Esophagus squamous epithelium (tissue), 5 donors: Measurements from ENCODE around the gene ADAMTS8. TPM values are rescaled to one million over a fixed set of nuclear protein-coding genes. Genes with fewer than 3 reads are reported as not detected.

ENCODE experiments used
- DNase-seq: peaks from one replicate; lab custom pipeline; 2025; lab: John Stamatoyannopoulos, UW
- H3K27ac ChIP-seq, 4 donors: fragments of 200-600 bp; sonication (generic); one replicate each; pipeline ENCODE4 v1.5.1; 2016 to 2019; ENCODE audit warnings: mild to moderate bottlenecking in 1 of 4
- H3K27me3 ChIP-seq, 4 donors: fragments of 200-600 bp; sonication (generic); 1 replicate in 3 of 4; 2 replicates in 1 of 4; pipeline versions ENCODE4 v1.5.1 to v1.6.0; 2017 to 2021; ENCODE audit warnings: antibody characterized with exemption in 1 of 4
- H3K36me3 ChIP-seq, 3 donors: fragments of 200-600 bp; sonication (generic); one replicate each; pipeline ENCODE4 v1.5.1; 2016 to 2019
- H3K4me1 ChIP-seq, 3 donors: fragments of 200-600 bp; sonication (generic); one replicate each; pipeline ENCODE4 v1.5.1; 2017 to 2019
- H3K4me3 ChIP-seq, 4 donors: fragments of 200-600 bp; sonication (generic); 1 replicate in 3 of 4; 2 replicates in 1 of 4; pipeline ENCODE4 v1.5.1; 2016 to 2019; ENCODE audit warnings: mild to moderate bottlenecking in 2 of 4, moderate library complexity in 1 of 4
- H3K9me3 ChIP-seq, 3 donors: fragments of 200-600 bp; sonication (generic); one replicate each; pipeline ENCODE4 v1.5.1; 2016 to 2019
- POLR2A ChIP-seq, 4 donors: fragments of 450-650 bp; IDR thresholded peaks; one replicate each; pipeline ENCODE4 v1.6.1; 2017; ENCODE audit warnings: antibody characterized with exemption in 4 of 4, mild to moderate bottlenecking in 4 of 4, moderate library complexity in 3 of 4
- WGBS, 2 donors: methylation state at CpG; one replicate each; pipeline ENCODE4 v1.1.5; 2018; 5-methylcytosine and 5-hydroxymethylcytosine counted together
- intact Hi-C: fragments of 100-400 bp; cut with DNase I; formaldehyde crosslinking; loops from one replicate; pipeline ENCODE4 v1.15.0; 2022
- total RNA-seq, 4 donors: library from RNA; depleted of rRNA; stranded (reverse); fragments of >200 nt; gene quantifications; one replicate each; pipeline ENCODE4 v1.1.0, GENCODE V29; 2016
- TF ChIP-seq, protein P1 (sequence below), 6 experiments: fragments of 450-650 bp in 4 of 6; fragments of 200-600 bp in 2 of 6; sonication (generic) in 2 of 6; IDR thresholded peaks; one replicate each; pipeline ENCODE4 v1.5.1; 2016 to 2019; ENCODE audit warnings: antibody characterized with exemption in 6 of 6, mild to moderate bottlenecking in 4 of 6, moderate library complexity in 4 of 6
- donor health status: DM: yes; HTN: yes; CAD: no.

ADAMTS8 gene, protein sequence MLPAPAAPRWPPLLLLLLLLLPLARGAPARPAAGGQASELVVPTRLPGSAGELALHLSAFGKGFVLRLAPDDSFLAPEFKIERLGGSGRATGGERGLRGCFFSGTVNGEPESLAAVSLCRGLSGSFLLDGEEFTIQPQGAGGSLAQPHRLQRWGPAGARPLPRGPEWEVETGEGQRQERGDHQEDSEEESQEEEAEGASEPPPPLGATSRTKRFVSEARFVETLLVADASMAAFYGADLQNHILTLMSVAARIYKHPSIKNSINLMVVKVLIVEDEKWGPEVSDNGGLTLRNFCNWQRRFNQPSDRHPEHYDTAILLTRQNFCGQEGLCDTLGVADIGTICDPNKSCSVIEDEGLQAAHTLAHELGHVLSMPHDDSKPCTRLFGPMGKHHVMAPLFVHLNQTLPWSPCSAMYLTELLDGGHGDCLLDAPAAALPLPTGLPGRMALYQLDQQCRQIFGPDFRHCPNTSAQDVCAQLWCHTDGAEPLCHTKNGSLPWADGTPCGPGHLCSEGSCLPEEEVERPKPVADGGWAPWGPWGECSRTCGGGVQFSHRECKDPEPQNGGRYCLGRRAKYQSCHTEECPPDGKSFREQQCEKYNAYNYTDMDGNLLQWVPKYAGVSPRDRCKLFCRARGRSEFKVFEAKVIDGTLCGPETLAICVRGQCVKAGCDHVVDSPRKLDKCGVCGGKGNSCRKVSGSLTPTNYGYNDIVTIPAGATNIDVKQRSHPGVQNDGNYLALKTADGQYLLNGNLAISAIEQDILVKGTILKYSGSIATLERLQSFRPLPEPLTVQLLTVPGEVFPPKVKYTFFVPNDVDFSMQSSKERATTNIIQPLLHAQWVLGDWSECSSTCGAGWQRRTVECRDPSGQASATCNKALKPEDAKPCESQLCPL
- 1 to 10 TPM in 3 of 4 donors, under 1 TPM in 1; 0.83 to 8.8 (median 1.8) TPM for total RNA-seq

DNA sequence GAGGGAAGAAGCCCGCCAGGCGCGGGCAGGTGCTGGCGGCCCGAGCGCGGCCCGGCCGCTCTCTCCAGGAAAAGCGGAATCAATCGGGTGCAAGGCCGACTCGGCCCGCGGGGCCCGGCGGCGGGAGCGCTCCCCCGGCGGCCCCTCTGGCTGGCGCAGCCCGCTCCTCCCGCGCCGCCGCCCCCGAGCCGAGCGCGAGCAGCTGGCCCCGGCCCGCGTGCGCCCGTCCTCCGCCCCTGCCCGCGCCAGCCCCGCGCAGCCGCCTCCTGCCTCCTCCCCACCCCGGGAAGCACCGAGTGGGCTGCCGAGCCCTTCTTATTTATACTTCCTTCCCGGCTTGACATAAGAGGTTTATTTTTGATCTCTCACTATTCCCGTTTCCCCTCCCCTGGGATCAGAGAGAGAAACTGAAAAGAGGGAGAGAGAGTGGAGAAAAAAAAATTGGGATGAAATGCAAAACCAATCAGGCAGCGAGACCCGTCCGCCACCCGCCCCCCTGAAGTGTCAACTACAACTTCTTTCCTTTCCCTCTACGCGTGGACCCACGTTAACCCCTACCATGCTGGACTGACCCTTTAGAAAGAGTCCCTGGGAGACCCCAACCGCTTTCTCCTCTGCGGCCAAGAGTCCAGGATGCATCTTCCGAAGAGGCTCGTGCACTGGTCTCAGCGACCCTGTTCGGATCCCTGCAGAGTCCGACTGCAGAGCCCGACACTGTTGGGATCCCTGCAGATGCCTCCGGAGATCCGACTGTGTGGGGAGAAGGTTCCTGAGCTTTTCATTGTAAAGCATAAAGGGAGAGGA, at the start of gene ADAMTS8:
Gene ADAMTS8, minus strand, starts transcription at position 294 of the 804 bp plus-strand sequence. CDS start 323 bp downstream, outside the sequence.
- no peak for DNase-seq
- TF ChIP-seq, protein P1, sequence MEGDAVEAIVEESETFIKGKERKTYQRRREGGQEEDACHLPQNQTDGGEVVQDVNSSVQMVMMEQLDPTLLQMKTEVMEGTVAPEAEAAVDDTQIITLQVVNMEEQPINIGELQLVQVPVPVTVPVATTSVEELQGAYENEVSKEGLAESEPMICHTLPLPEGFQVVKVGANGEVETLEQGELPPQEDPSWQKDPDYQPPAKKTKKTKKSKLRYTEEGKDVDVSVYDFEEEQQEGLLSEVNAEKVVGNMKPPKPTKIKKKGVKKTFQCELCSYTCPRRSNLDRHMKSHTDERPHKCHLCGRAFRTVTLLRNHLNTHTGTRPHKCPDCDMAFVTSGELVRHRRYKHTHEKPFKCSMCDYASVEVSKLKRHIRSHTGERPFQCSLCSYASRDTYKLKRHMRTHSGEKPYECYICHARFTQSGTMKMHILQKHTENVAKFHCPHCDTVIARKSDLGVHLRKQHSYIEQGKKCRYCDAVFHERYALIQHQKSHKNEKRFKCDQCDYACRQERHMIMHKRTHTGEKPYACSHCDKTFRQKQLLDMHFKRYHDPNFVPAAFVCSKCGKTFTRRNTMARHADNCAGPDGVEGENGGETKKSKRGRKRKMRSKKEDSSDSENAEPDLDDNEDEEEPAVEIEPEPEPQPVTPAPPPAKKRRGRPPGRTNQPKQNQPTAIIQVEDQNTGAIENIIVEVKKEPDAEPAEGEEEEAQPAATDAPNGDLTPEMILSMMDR (IDR thresholded peaks at IDR 0.05), result no peak
- no peak for TF ChIP-seq POLR2A (IDR thresholded peaks at IDR 0.05)
- peaks cover 16 to 39% (median 19%) of the 10 kb centered on the region in 3 donors for H3K4me1 ChIP-seq
- H3K4me3 ChIP-seq, result peak within 1 kb of the TSS; percentile 10 to 69 (median 45)
- no peaks in the 10 kb centered on the region for H3K9me3 ChIP-seq
- peak within 1 kb of the TSS in 3 of 4 donors; percentile 59 to 79 (median 75) for H3K27ac ChIP-seq
- 6 to 14% methylated on average over 18 to 30 of the region's 64 CpGs for WGBS, 2 donors
- H3K27me3 ChIP-seq, result peaks cover 7 to 80% (median 11%) of the 10 kb centered on the region in 4 donors
- intact Hi-C loops, result loop anchor here (5.0 kb wide), 1 partner anchor 211 kb away; no protein-coding TSS in a partner anchor
- no peaks in the 10 kb centered on the region for H3K36me3 ChIP-seq

DNA sequence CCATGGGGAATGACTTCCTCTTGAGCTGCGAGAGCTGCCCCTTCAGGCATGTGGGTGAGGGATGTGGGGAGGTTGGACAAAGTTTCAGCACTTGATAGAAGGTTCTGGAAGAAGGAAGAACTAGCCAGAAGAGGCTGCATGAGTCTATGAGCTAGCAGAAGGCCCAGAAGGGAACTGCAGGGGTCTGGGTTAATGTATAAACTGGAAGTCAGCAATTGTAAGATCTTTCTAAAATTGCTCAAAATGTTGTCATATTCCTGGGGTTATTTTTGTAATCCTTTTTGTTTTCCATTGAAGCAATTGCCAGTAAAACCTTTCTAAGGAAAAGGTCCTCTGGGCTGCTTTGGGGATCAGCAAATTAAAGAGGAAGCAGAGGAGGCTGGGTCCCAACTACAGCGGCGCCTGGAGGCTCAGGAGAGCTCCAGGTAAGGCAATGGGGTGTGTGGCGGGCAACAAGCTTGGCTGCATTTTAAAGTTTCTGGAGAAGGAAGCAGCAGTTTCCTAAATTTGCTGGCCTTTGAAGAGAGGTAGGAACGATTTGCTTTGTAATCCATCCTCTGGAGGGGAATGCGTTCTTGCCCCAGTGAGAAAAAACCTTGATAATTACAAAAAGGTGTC, 49.3 kb upstream of the ADAMTS8 start:
- H3K36me3 ChIP-seq, result peaks cover 0 to 19% (median 0%) of the 10 kb centered on the region in 3 donors
- no peak for TF ChIP-seq POLR2A (IDR thresholded peaks at IDR 0.05)
- TF ChIP-seq, protein P1 (IDR thresholded peaks at IDR 0.05), result no peak
- no peaks in the 10 kb centered on the region for H3K27me3 ChIP-seq
- no peak overlapping the region for H3K4me3 ChIP-seq
- peak overlapping the region; percentile 59 to 89 (median 68) for H3K27ac ChIP-seq
- no peaks in the 10 kb centered on the region for H3K9me3 ChIP-seq
- 67 to 87% methylated on average over 3 to 5 of the region's 6 CpGs for WGBS, 2 donors
- no peak for DNase-seq
- H3K4me1 ChIP-seq, result peaks cover 0 to 40% (median 18%) of the 10 kb centered on the region in 3 donors
- intact Hi-C loops, result no loop called here

DNA sequence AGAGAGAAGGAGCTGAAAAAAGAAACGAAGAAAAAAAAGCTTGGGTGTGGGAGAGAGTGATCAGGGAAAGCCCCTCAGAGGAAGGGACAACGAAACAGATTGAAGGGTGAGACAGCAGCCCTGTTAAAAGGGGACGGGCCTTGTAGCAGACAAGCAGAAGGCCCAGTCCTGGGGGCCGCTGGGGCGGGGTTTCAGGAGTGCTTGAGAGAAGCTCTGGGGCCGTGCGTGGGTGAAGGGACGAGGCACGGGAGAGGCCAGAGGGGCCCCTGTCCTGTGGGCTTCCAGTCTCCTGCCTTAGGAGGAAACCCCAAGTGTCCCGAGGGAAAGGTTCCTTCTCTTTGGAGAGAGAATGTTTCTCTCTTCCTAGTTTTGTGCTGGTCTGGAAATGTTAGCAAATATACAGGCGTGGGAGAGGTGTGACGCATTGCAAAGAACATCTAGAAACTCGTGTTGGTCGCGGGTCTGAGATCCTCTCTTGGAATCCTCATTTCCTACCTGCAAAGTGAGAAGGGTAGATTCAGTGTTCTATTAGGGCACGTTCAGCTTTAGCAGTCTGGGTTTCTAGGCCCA, 48.6 kb upstream of the ADAMTS8 start:
- Histone ChIP-seq H3K4me1 (peaks cover 0 to 40% (median 18%) of the 10 kb centered on the region in 3 donors), H3K9me3 (no peaks in the 10 kb centered on the region), H3K36me3 (peaks cover 0 to 26% (median 0%) of the 10 kb centered on the region in 3 donors), H3K27ac (peak overlapping the region; percentile 59 to 89 (median 68)), H3K4me3 (no peak overlapping the region), H3K27me3 (no peaks in the 10 kb centered on the region)
- 76 to 78% methylated on average over 16 of the region's 16 CpGs for WGBS, 2 donors
- TF ChIP-seq, protein P1 (IDR thresholded peaks at IDR 0.05), result no peak
- TF ChIP-seq POLR2A (IDR thresholded peaks at IDR 0.05), result no peak
- no peak for DNase-seq
- intact Hi-C loops, result no loop called here

DNA sequence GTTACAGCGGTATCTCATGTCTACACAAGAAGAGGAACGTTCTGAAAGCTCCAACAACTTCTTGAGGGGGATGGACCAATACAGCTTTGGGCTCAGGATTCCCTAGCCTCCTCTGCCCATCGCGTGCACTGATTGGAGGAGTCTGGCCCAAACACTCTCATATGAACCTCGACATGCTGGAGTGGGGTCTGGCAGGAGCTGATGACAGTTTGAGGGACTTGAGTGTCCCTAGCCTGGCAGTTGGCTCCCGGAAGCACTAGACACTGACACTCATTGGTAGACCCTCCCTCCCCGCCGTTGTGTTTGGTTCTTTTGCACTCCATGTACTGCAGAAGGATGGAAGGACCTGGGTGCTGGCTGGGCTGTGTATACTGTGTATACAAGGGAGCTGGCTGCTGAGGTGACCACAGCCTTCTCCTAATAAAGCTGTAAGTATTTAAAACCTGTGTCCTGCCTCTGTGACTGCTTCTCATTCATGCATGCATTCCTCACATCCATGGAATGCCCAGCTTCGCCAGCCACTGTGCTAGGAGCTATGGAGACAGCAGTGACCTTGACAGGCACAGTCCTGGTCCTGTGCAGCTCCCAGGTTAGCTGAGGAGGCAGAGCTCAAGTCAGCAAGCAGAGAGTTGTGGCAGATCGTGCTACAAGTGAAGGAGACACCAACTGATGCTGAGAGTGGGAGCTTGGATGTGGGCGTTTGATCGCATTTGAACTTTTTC, 48.0 kb upstream of the ADAMTS8 start:
- no peak overlapping the region for H3K4me3 ChIP-seq
- intact Hi-C loops, result no loop called here
- no peaks in the 10 kb centered on the region for H3K27me3 ChIP-seq
- TF ChIP-seq, protein P1 (IDR thresholded peaks at IDR 0.05), result no peak
- TF ChIP-seq POLR2A (IDR thresholded peaks at IDR 0.05), result no peak
- 81 to 90% methylated on average over 11 to 12 of the region's 12 CpGs for WGBS, 2 donors
- peaks cover 0 to 30% (median 0%) of the 10 kb centered on the region in 3 donors for H3K36me3 ChIP-seq
- no peaks in the 10 kb centered on the region for H3K9me3 ChIP-seq
- H3K27ac ChIP-seq, result peak overlapping the region in 2 of 4 donors; percentile 68 to 69
- DNase-seq, result no peak
- H3K4me1 ChIP-seq, result peaks cover 0 to 40% (median 18%) of the 10 kb centered on the region in 3 donors
